GM19240 (cell line): ENCODE data around the gene SC5D.

Source experiments
- DNase-seq: peaks from one replicate; pipeline ENCODE4 v3.0.0; 2011; ENCODE audit warnings: low spot score; ENCODE audit not compliant: insufficient read length

Gene SC5D, protein sequence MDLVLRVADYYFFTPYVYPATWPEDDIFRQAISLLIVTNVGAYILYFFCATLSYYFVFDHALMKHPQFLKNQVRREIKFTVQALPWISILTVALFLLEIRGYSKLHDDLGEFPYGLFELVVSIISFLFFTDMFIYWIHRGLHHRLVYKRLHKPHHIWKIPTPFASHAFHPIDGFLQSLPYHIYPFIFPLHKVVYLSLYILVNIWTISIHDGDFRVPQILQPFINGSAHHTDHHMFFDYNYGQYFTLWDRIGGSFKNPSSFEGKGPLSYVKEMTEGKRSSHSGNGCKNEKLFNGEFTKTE

DNA sequence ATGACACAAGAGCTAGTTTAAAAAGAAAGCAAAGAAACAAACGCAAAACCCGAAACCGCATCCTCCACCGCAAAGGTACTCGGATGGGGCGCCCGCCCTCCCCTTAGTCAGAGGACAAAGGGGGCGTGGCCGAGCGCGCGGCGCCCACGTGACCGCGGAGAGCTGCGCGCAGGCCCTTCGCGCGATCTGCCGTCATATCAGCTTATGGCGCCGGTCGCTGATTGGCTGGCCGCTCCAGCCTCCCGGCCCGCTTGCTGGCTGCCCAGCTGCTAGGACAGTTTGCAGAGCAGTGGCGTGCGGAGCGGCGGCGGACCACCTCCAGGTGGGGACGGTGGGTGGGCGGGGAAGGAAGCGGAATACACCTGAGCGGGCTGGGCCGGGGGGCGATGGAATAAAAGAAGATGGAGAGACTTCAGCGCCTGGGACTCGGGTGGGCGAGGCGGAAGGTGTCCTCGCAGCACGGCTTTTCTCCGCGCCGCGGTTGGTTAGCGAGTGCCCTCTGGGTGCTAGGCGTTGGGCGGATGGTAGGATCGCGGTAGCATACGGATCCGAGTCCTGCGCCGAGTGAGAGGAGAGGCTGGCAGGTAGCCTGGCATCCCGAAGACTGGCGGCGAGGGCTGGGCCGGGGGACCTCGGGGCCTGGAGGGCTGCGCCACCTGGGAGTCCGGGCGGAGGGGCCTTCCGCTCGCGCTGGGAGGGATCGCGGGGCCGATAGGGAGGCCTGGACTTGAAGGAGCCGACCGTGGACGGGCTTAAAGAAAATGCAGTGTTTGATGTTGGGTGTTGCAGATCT lies at the start of gene SC5D:
Gene SC5D, plus strand, starts transcription at position 277 of the 793 bp plus-strand sequence. CDS start 10,605 bp downstream, outside the sequence.
- peak; percentile 79 for DNase-seq

DNA sequence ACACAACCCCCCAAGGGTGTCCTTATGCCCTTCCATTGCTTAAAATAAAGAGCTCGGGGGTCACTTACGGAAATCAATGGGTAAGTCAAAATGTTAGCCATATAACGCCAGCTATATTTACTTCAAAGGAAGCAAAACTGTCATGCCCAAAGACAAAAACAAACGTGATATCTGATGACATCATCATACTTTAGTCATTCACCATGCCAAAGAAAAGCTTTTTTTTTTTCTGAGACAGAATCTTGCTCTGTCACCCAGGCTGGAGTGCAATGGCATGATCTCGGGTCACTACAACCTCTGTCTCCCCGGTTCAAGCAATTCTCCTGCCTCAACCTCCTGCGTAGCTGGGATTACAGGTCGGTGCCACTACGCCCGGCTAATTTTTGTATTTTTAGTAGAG lies 47.7 kb upstream of the SC5D start:
- DNase-seq: no peak

DNA sequence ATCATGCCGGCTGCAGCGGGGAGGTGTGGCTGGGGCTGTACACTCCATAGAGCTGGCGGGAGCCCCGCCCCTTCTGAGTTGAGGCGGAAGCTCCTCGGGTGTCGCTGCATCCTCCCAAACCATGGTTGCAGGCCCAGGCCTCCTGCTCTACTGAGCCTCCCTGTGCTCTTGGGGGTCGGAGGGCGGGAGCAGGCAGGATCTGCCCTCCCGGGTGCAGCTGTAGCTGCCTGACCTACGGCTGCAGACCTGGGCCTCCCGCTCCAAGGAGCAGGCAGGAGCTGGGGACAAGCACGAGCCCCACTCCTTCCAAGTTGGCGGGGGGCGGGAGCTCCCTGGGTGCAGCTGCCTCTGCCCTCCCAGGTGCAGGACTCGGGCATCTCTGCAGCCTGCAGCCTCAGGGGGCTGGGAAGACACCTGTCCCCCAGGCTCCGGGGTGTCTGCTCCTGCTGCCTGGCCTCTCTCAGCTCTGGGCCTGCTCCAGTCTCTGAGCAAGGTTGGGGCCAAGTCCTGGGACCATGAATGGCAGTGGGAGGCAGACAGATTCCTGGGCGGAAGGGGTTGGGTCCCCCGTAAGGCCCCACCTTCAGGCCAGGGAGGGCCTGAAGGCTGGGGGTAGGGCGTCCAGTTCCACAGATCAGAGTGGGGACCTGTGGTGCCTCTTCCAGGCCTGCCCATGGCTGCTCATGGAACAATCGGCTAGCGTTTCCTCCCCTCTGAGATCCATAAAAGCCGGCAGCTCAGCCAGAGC lies 46.4 kb upstream of the SC5D start:
- no peak for DNase-seq

DNA sequence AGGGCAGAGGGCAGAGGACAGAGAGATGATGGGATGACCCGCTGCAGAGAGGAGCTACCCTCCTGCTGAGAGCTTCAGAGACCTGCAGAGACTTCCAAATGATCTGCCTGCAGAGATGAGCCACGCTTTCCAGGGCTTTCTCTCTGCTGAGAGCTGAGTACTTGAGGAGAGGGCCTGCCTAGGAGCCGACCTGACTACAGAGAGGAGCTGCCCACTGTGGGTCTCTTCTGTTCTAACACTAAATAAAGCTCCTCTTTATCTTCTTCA lies 45.9 kb upstream of the SC5D start:
- DNase-seq: no peak

DNA sequence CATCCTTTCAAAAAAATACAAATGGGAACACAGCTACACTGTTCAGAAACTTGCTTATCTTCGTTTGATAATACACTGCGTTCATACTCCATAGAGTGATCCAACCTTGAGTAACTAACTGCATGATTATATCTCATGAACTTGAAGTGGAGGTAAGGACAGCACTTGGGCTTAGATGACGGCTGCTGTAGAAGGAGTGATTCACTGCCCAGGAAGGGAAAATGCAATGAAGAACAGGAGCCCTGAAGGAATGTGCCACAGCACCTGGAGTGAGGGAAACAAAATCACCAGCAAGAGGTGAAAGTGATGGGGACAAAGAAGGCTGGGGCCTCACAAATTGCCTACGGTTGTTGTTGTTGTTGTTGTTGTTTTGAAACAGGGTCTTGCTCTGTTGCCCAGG lies 44.1 kb upstream of the SC5D start:
- DNase-seq: no peak

DNA sequence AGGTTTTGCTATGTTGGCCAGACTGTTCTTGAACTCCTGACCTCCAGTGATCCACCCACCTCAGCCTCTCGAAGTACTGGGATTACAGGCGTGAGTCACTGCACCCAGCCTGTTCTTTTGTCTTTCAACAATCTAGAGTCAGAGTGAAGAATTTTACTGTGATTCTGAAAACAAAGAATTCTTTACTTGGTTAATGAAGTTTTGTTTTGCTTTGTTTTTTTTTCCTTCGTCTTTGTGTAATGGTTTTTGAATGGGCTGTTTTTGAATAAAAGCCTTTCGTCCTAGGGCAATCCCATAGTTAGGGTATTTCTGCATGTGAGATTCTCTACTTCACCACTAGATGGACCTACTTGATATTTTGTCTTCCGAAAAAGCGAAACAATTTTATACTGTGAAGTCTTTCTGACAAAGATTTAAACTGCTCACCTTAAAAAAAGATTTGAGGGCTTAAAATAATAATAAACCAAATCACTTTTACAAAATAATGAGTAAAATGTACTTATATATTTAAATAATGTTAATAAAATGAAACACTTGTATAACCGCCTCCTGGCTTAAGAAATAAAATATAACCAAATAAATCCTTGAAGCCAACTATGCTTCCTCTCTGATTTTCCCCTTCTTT lies 43.4 kb upstream of the SC5D start:
- peak; percentile 47 for DNase-seq

DNA sequence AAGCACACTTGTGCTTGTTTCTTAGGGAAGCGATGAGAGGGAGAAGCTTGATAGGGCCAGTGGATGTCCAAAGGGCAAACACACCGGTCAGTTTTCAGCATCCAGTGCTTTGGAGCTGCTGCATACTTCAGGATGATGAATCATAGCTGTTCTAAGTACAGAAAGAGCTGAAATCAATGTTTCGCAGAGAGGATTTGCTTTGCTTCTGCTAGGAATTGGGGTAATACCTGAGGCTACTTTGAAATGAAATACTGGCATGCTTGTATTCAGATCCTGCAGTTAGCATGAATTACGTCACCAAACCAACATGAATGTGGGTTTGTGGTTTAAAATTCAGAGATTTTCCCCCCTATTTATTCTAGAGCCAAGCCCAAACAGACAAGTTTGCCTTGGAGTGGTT lies 41.7 kb upstream of the SC5D start:
- DNase-seq: no peak

DNA sequence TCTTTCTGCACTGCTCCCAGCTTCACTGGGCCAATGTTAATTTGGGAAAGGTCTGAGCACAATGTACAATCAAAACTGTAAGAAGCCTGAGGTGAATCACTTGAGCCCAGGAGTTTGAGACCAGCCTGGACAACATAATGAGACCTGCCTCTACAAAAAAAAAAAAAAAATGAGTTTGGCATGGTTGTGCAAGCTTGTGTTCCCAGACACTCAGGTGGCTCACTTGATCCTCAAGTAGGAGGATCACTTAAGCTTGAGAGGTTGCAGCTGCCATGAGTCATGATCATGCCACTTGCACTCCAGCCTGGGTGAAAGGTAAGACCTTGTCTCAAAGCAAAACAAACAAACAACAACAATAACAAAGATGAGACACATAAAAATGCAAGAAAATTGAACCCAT lies 38.6 kb upstream of the SC5D start:
- DNase-seq: no peak

DNA sequence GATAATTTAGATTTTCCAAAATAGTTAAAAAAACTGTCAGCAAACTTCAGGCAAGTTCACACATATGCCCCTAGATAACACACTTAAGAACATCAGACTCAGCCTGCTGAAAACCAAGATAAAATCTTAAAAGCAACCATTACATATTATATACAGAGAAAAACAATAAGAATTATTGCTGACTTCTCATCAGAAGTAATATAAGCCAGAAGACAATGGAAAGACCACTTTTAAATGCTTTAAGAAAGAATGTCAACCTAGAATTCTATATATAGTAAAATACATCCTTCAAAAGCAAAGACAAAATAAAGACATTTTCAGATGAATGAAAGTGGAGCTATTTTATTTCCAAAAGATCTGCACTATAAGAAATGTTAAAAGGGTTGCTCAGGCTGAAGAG lies 37.8 kb upstream of the SC5D start:
- DNase-seq: no peak

DNA sequence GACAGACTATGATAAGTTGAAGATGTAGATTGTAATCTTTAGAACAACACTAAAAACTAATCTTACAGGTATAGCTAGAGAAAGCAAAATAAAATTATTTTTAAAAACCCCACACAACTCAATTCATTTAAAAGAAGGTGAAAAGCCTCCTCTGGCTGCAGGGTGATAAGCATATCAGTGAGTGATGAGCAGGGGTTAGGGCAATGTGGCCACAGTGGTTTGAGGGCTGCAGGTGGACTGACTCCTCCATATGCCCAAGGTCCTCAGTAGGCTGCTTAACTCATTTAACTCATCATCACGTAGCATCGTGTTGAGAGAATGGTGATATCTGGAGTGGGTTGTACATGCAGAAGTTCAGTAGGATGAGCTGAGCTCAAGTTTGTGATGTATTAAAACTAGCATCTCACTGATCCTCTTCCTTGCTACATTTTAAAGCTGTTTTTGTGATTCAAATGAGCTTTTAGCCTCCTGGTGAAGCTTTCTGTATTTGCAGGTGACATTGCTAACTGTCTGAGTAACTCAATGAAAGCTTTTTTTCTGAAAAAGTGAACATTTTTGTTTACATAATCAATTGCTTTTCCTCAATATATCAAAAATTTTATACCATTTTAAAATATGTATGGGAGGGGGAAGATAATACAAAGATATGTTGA lies 37.0 kb upstream of the SC5D start:
- DNase-seq: no peak

DNA sequence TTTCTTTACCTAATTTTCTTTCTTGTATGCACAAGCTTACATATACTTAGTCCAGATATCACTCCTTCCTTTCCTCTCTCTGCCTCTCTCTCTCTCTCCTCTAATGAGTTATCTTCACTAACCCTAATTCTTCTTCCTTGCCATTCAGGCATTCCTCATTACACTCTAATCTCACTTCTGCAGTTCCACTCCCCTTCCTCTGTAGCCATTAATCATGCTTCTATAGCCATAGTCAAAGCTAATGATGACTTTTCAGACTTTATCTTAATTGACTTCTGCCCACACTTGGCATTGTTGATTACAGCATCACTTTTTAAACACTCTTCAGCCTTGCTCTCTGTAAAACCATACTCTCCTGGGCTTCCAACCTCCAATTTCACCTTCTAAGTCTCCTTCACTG lies 35.3 kb upstream of the SC5D start:
- no peak for DNase-seq

DNA sequence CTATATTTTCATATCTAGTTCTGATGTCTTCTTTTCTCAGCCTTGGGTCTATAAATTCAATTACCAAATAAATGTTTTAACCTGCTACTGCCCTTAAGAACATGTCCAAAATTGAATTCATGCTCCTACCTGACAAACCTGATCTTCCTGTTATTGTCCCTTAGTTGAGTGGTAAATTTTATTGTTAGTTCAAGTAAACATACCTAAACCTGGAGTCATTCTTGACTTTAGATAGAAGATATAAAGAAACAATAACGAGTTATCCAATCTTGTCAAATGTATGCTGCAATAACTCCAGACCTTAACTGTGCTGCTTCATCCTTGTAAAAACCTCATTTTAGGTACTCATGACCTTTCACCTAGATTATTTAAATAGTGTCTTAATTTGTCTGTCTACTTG lies 34.6 kb upstream of the SC5D start:
- DNase-seq: no peak

DNA sequence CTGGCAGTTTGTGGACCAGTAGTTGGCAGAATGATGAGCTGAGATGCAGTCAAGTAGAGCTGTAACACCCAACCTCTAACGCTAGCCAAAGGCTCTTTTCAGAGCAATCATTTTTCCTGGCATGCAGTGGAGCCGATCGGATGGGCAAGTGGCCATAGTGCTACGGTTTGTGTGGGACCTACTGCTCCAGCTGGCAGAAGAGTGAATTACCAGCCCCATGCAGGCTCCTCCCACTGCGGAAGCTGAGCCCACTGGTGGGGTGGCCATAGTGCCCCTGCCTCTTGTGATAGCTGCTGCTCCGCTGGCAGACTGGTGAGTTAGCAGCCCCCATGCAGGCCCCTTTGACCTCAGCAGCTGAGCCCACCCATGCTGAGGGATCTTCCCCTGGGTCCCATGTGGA lies 27.0 kb upstream of the SC5D start:
- DNase-seq: no peak

DNA sequence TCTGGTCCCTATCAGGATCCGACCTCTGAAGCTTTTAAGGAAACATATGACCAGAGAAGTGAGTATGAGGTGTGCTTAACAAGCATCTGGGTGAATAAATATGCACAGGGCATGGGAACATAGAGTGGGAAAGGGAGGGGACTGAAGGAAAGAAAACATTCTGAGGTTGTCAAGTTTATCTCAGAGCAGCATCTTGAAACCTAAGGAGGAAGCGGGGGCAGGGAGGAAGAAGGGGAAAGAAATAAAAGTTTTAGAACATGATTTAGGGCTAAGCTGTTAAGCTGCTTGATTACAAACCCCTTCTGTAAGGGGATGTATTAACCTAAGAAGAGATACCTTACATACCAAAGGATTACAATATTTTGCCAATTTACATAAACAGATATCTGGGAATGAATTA lies 24.0 kb upstream of the SC5D start:
- DNase-seq: no peak

DNA sequence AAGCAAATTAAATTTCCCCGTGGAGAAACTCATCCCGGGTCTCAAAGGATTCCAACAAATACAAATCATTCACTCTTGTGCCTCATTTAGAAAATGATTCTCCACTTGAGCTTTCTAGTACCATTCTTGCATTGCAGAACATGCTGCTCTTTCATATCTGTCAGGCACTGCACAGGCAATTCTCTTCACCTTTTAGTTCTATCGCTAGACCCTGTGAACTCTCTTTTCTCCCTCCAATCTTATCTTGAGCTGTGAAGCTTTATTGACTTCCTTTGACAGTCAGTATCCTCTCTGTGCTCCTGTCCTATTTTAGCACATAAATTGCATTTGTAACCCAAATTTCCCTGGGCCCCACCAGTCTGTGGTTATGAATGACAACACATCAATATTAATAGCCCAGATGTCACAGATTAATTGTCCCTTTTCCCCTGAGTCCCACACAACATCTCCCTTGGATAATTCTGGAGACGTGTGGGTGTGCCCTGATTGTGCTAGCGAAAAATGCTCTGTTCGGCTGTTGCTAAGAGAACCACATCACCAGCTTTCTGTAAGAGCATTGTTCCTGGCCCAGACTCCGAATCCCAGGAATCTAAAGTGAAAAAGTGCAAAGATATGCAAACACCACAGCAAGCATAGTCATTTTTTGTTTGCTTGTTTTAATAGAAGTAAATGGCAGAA lies 22.4 kb upstream of the SC5D start:
- no peak for DNase-seq

DNA sequence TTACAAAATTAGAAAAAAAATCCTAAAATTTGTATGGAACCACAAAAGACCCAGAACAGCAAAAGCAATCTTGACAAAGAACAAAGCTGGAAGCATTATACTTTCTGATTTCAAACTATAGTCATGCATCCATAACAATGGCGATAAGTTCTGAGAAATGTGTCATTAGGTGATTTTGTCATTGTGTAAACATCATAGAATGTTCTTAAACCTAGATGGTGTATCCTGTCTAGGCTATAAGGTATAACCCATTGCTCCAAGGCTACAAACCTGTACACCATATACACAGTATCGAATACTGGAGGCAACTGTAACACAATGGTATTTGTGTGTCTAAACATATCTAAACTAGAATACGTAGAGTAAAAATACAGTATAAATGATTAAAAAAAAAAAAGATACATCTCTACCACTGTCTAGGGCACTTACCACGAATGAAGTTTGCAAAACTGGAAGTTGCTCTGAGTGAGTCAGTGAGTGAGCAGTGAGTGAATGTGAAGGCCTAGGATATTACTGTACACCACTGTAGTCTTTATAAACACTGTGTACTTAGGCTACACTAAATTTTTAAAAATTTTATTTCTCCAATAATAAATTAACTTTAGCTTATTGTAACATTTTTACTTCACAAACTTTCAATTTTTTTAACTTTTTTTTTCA lies 18.1 kb upstream of the SC5D start:
- no peak for DNase-seq

DNA sequence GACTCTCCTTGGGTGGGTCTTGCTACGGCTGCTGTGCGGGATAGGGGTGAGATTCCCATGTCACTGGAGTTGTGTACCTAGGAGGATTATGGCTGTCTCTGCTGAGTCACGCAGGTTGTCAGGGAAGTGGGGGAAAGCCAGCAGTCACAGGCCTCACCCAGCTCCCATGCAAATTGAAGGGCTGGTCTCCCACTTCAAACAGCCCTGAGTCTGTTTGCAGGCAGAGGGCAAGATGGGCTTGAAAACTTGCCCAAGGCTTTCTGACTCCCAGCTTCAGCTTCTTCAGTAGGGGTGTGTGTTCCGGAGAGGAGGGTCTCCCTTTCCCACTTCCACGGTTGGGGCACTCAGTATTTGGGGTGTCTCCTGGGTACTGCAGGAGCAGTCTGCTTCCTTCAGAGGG lies 10.9 kb upstream of the SC5D start:
- DNase-seq: no peak

DNA sequence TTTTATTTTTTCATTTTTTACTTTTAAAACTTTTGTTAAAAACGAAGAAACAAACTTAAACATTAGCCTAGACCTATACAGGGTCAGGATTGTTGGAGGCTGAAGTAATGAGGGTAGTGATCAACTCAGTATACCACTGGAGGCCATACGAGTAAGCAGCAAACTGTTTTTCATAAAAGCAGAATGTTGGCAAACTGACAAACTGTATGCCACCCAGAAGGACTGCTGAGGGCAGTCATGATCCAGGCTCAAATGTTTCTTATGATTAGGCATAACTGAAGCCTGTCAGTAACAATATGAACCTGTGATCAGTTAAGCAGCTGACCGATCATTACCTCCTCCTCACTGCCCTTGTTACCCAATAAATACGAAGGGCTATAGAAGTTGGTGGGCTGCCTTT lies 10.2 kb upstream of the SC5D start:
- DNase-seq: no peak

DNA sequence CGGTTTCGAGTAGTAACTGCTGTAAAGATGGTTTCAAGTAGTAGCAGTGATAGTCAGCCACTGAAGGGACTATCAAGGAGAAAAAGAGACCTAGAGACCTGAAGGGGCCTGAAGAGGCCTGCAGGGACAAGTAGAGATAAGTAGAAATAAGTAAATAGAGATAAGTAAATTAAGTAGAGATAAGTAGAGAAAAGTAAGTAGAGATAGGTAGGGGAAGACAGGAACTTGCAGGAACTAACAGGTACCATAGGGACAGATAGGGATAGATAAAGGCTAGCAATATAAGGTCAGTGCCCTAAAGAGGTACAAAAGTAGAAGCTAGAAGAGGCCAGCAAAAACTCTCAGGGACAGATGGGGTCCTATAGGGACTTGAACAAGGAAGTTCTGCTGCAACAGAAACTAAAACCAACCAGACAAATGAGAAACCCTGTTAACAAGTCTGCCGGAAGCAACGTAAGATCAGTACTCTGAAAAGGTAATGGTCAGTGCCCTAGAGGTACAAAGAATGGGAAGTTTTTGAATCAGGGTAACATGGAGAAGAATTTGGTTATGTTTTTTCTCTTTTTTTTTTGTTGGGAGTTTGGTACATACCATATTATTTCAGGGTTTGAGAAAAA lies 9.6 kb upstream of the SC5D start:
- DNase-seq: peak; percentile 23

DNA sequence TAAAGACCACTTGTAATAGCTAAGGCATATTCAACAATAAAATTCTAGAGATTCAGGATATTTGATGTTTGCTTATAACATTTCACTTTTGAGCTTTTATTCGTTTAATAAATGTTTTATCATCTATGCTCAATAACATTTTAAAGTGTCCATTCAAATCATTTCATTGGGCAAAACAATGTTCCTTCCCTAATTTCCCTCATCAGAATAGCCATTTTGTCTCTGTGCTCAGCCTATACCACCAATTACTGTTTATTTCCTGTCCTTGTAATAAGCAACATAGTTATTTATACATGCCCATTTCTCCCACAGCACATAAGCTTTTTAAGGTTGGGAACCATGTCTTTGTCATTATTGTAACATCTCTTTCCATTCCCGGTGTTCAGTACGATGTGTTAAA lies 1.3 kb upstream of the SC5D start:
- no peak for DNase-seq
